Osteoblast (primary cell): Measurements from ENCODE around the gene LRRC37A3. TPM values are rescaled to one million over a fixed set of nuclear protein-coding genes. Genes with fewer than 3 reads are reported as not detected.
"Not testable (repeated sequence)": the region's sequence is repeated elsewhere in the genome, so short reads cannot be mapped to it uniquely, and the experiment has no call there.

Source experiments
- DNase-seq: peaks from one replicate; pipeline ENCODE4 v3.0.0; 2011; ENCODE audit warnings: low spot score, mixed read lengths; ENCODE audit not compliant: insufficient read length; ENCODE audit errors: missing footprints
- H2AFZ ChIP-seq: 2 replicates; pipeline ENCODE4 v1.6.0; 2011; ENCODE audit warnings: mild to moderate bottlenecking, low read length
- H3K27ac ChIP-seq: 2 replicates; pipeline ENCODE4 v1.5.1; 2011; ENCODE audit warnings: mild to moderate bottlenecking, low read depth, low read length, moderate library complexity
- H3K27me3 ChIP-seq: 2 replicates; pipeline ENCODE4 v1.6.0; 2012; ENCODE audit warnings: mild to moderate bottlenecking, control low read depth, inconsistent platforms, low read length, moderate library complexity; ENCODE audit not compliant: insufficient read depth
- H3K36me3 ChIP-seq: 2 replicates; pipeline ENCODE4 v1.5.1; 2011; ENCODE audit warnings: mild to moderate bottlenecking, low read length, control low read depth, moderate library complexity; ENCODE audit not compliant: insufficient read depth
- H3K4me1 ChIP-seq: 2 replicates; pipeline ENCODE4 v1.5.1; 2011; ENCODE audit warnings: mild to moderate bottlenecking, low read length, control low read depth, moderate library complexity; ENCODE audit not compliant: insufficient read depth
- H3K4me2 ChIP-seq: 2 replicates; pipeline ENCODE4 v1.6.0; 2011; ENCODE audit warnings: mild to moderate bottlenecking, low read length; ENCODE audit not compliant: insufficient read depth
- H3K4me3 ChIP-seq: fragments of 200-600 bp; sonication (generic); 3 replicates; pipeline ENCODE4 v1.5.1; 2012; ENCODE audit warnings: mild to moderate bottlenecking, low read length, inconsistent platforms; ENCODE audit not compliant: insufficient read depth
- H3K79me2 ChIP-seq: 2 replicates; pipeline ENCODE4 v1.6.0; 2012; ENCODE audit warnings: mild to moderate bottlenecking, low read length, control low read depth, inconsistent platforms; ENCODE audit not compliant: insufficient read depth
- H3K9me3 ChIP-seq: 2 replicates; pipeline ENCODE4 v1.5.1; 2011; ENCODE audit warnings: low read depth, low read length, control low read depth
- H4K20me1 ChIP-seq: 2 replicates; pipeline ENCODE4 v1.6.0; 2012; ENCODE audit warnings: mild to moderate bottlenecking, low read length, control low read depth; ENCODE audit not compliant: insufficient read depth
- total RNA-seq: library from RNA; depleted of rRNA; stranded (reverse); fragments of >200 nt; gene quantifications from 2 replicates; pipeline ENCODE4 v1.2.3, GENCODE V29; 2012
- TF ChIP-seq, protein P1 (sequence below): IDR thresholded peaks from 2 replicates; pipeline ENCODE4 v1.5.1; 2011; ENCODE audit warnings: mild to moderate bottlenecking, low read depth, low read length, moderate library complexity; ENCODE audit errors: extremely low read depth

Gene LRRC37A3
- total RNA-seq, 1 donor: 15.2 TPM

- peak; percentile 86 for DNase-seq
- Histone ChIP-seq H3K4me2 (peak overlapping the region; percentile 80), H4K20me1 (no peaks in the 10 kb centered on the region), H3K4me1 (peaks cover 5% of the 10 kb centered on the region), H3K36me3 (no peaks in the 10 kb centered on the region), H3K79me2 (no peaks in the 10 kb centered on the region), H3K27me3 (no peaks in the 10 kb centered on the region), H2AFZ (no peak overlapping the region), H3K27ac (no peak overlapping the region), H3K4me3 (no peak overlapping the region), H3K9me3 (no peaks in the 10 kb centered on the region)
- TF ChIP-seq, protein P1, sequence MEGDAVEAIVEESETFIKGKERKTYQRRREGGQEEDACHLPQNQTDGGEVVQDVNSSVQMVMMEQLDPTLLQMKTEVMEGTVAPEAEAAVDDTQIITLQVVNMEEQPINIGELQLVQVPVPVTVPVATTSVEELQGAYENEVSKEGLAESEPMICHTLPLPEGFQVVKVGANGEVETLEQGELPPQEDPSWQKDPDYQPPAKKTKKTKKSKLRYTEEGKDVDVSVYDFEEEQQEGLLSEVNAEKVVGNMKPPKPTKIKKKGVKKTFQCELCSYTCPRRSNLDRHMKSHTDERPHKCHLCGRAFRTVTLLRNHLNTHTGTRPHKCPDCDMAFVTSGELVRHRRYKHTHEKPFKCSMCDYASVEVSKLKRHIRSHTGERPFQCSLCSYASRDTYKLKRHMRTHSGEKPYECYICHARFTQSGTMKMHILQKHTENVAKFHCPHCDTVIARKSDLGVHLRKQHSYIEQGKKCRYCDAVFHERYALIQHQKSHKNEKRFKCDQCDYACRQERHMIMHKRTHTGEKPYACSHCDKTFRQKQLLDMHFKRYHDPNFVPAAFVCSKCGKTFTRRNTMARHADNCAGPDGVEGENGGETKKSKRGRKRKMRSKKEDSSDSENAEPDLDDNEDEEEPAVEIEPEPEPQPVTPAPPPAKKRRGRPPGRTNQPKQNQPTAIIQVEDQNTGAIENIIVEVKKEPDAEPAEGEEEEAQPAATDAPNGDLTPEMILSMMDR: no peak
Observed at GRCh38 chr17:64920419-64921172, 1.3 kb upstream of the LRRC37A3 start.

DNA sequence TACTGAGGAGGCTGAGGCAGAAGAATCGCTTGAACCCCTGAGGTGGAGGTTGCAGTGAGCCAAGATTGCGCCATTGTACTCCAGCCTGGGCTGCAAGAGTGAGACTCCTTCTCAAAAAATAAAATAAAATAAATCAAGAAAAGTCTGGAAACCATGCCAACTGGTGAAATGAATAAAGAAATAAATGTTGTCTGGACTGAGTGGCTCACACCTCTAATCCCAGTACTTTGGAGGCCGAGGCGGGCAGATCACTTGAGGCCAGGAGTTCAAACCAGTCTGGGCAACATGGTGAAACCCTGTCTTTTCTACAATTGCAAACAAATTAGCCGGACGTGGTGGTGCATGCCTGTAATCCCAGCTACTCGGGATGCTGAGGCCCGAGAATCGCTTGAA lies 744 bp upstream of the LRRC37A3 start:
- Histone ChIP-seq H3K4me1 (peaks cover 5% of the 10 kb centered on the region), H3K4me3 (peak overlapping the region; percentile 77), H3K27me3 (no peaks in the 10 kb centered on the region), H4K20me1 (no peaks in the 10 kb centered on the region), H3K4me2 (peak overlapping the region; percentile 80), H3K36me3 (no peaks in the 10 kb centered on the region), H3K27ac (no peak overlapping the region), H3K9me3 (no peaks in the 10 kb centered on the region), H2AFZ (peak overlapping the region; percentile 74), H3K79me2 (no peaks in the 10 kb centered on the region)
- DNase-seq: no peak
- TF ChIP-seq, protein P1: no peak

DNA sequence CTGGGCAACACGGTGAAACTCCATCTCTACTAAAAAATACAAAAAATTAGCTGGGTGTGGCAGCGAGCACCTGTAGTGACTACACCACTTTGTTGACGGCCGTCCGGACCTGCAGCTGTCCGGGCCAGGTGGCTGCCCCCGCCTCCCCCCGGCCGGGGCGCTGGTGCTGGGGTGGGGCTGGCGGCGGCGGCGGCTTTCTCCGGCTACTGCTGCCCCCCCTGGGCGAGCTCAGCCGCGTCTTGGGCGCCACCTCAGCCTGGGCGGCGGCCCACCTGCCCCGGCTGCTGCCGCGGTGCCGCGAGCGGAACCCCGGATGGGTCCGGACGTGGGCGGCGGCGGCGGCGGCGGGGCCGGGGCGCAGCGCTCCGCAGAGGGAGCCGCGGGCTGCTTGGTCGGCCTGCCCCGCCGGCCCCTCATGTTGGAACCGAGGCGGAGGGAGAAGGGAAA lies 413 bp downstream of the LRRC37A3 start:
- peak overlapping the region; percentile 72 for H3K4me2 ChIP-seq
- not testable (repeated sequence) for H3K27me3 ChIP-seq, H3K36me3 ChIP-seq, H3K4me1 ChIP-seq, H3K79me2 ChIP-seq, DNase-seq, H4K20me1 ChIP-seq, H3K9me3 ChIP-seq, H2AFZ ChIP-seq, H3K27ac ChIP-seq
- peak overlapping the region; percentile 77 for H3K4me3 ChIP-seq

DNA sequence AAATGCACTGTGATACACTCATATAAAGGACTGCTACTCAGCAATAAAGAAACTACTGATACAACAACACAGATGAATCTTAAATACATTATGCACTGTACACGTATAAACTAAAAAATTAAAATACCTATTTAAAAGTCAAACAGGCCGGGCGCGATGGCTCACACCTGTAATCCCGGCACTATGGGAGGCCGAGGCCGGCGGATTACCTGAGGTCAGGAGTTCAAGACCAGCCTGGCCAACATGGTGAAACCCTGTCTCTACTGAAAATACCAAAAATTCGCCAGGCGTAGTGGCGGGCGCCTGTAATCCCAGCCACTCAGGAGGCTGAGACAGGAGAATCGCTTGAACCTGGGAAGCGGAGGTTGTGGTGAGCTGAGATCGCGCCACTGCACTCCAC lies 1.7 kb downstream of the LRRC37A3 start:
- not testable (repeated sequence) for H3K27me3 ChIP-seq, H3K4me3 ChIP-seq, H2AFZ ChIP-seq, H3K79me2 ChIP-seq, H3K4me1 ChIP-seq, H3K36me3 ChIP-seq, H3K4me2 ChIP-seq, H4K20me1 ChIP-seq, H3K27ac ChIP-seq, DNase-seq, H3K9me3 ChIP-seq

DNA sequence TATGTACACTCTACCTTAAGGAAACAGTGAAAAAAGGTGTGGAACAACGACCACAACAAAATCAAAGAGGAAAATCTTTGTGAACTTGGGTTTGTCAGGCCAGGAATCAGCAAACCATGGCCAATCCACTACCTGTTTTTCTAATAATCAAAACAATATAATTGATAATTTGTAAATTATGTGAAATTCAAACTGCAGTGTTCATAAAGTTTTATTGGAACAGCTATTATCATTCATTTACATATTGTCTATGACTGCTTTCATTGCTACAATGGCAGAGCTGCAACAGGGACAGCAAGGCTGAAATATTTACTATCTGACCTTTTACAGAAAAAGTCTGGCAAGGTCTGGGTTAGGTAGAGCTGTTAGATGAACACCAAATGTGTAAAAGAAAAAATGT lies 4.0 kb downstream of the LRRC37A3 start:
- not testable (repeated sequence) for H3K27ac ChIP-seq, H3K27me3 ChIP-seq, H3K79me2 ChIP-seq, H3K4me1 ChIP-seq, DNase-seq, H3K9me3 ChIP-seq, H3K4me2 ChIP-seq, H2AFZ ChIP-seq, H3K4me3 ChIP-seq, H3K36me3 ChIP-seq, H4K20me1 ChIP-seq

DNA sequence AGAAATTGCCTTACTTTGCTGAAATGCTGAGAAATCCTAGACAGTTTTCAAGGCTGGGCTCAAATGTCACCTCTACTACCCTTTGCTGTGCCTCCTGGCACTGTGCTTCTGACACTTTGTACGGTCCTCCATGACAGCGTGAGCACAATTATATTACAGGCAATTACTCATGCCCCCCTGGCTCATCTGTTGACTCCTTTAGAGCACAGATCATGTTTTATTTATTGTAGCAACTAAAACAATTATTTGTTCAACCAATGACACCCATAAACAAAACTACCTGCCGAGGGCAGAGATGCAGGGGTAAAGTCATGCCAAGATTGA lies 9.1 kb downstream of the LRRC37A3 start:
- not testable (repeated sequence) for H3K27ac ChIP-seq, H3K9me3 ChIP-seq, H3K79me2 ChIP-seq, H3K4me1 ChIP-seq, H3K4me2 ChIP-seq, H2AFZ ChIP-seq, H3K36me3 ChIP-seq, H3K27me3 ChIP-seq, H4K20me1 ChIP-seq, H3K4me3 ChIP-seq, DNase-seq

DNA sequence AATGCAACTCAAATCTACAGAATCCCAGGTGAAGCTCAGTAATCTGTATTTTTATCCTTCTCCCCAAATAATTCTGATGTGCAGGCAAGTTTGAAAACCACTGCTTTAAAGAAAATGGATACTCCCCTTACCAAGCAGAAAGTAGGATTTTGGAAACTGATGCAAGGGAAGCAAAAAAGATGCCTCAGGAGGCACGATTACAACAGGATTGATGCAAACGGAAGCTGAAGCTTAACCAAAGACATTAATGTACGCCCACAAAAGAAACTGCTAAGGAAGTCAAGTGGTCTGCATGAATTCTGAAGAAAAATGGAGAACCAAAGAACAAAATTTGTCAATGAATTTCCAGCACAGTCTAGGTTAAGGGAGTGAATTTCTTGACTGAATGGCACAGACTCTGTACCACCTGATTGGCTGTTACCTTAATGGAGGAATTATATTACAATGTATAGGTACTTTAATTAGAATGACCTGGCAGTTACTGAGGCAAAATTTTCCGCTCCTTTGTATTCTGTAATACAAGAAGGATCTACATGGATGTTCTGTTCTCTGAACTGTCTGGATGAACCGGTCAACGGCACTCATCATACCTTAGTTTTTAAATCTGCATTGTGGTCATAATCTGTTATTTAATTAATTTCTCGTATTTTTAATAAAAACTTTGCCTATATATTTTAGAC lies 9.6 kb downstream of the LRRC37A3 start:
- H3K4me1 ChIP-seq, H3K27me3 ChIP-seq, H3K4me3 ChIP-seq, H3K4me2 ChIP-seq, H2AFZ ChIP-seq, H3K27ac ChIP-seq, H3K79me2 ChIP-seq, DNase-seq, H4K20me1 ChIP-seq, H3K36me3 ChIP-seq, H3K9me3 ChIP-seq: not testable (repeated sequence)
